SU-DHL-6 (cell line): ENCODE measurements around the gene AKR1B15.

Experiments
- EZH2phosphoT487 ChIP-seq: fragments of 200-600 bp; sonication (generic), shearing (Covaris generic); conservative IDR thresholded peaks from 2 replicates; pipeline ENCODE4 v1.6.1; 2018; ENCODE audit warnings: mild to moderate bottlenecking, antibody characterized with exemption, low read length, moderate library complexity, mixed read lengths
- TF ChIP-seq, protein P1 (sequence below): fragments of 200-600 bp; sonication (generic); IDR thresholded peaks from one replicate; pipeline ENCODE4 v1.5.1; 2017; ENCODE audit warnings: antibody characterized with exemption, mild to moderate bottlenecking, low read length, moderate library complexity; ENCODE audit not compliant: insufficient read depth, poor library complexity, severe bottlenecking

DNA sequence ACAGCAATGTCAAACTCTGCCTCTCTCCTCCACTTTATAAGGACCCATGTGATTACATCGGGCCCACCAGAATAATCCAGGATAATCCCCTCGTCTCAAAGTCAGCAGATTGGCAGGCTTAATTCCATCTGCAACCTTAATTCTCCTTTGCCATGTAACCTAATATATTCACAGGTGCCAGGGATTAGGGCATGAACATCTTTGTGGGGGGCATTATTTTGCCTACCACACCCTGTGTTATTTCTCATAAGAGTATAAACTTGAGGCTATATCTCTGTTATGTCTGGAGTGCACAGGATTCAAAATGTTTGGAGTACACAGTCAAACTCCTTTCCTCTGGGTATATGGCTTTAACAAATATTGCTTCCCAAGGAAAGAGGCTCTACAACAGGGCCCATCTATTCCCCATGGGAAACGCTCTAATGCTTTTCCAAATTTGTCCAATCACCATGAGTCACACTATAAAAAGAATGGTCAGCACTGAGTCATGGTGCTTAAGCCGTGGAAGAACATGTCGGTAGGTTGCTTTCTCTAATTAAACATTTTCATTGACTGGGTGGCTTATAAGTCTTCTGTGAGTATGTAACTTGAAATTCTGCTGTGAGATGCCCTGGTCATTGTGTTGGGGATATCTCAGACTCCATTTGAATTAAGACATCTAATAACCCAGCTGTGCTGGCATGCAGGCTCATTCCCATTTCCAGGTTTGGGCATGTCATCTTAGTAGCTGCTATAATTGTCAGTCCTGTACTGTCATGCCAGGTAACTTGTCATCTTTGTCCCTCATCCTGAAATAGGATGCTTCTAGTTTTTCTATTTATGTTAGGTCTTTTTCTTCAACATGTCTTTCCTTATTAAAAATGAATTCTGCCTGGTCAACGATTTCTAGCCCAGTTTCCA is 33.1 kb upstream of the AKR1B15 start:
- TF ChIP-seq, protein P1, sequence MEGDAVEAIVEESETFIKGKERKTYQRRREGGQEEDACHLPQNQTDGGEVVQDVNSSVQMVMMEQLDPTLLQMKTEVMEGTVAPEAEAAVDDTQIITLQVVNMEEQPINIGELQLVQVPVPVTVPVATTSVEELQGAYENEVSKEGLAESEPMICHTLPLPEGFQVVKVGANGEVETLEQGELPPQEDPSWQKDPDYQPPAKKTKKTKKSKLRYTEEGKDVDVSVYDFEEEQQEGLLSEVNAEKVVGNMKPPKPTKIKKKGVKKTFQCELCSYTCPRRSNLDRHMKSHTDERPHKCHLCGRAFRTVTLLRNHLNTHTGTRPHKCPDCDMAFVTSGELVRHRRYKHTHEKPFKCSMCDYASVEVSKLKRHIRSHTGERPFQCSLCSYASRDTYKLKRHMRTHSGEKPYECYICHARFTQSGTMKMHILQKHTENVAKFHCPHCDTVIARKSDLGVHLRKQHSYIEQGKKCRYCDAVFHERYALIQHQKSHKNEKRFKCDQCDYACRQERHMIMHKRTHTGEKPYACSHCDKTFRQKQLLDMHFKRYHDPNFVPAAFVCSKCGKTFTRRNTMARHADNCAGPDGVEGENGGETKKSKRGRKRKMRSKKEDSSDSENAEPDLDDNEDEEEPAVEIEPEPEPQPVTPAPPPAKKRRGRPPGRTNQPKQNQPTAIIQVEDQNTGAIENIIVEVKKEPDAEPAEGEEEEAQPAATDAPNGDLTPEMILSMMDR, result no peak
- TF ChIP-seq EZH2phosphoT487, result no peak
